Ascending aorta (tissue), 2 donors: ENCODE measurements around the gene RPE65. TPM values are rescaled to one million over a fixed set of nuclear protein-coding genes. Genes with fewer than 3 reads are reported as not detected.

Experiments
- DNase-seq, 2 donors: peaks; one replicate each; pipeline ENCODE4 v3.0.0-alpha.2; 2019; ENCODE audit warnings: low spot score in 2 of 2
- H3K27ac ChIP-seq, 2 donors: fragments of 200-600 bp; sonication (generic); one replicate each; pipeline ENCODE4 v1.5.1; 2016 to 2017; ENCODE audit warnings: mild to moderate bottlenecking in 1 of 2
- H3K27me3 ChIP-seq: fragments of 200-600 bp; sonication (generic); one replicate; pipeline ENCODE4 v1.5.1; 2017
- H3K36me3 ChIP-seq, 2 donors: fragments of 200-600 bp; sonication (generic); one replicate each; pipeline ENCODE4 v1.5.1; 2016
- H3K4me1 ChIP-seq, 2 donors: fragments of 200-600 bp; sonication (generic); one replicate each; pipeline ENCODE4 v1.5.1; 2016 to 2017; ENCODE audit warnings: mild to moderate bottlenecking in 1 of 2
- H3K4me3 ChIP-seq, 2 donors: fragments of 200-600 bp; sonication (generic); one replicate each; pipeline ENCODE4 v1.5.1; 2016 to 2017; ENCODE audit warnings: mild to moderate bottlenecking in 1 of 2
- H3K9me3 ChIP-seq, 2 donors: fragments of 200-600 bp; sonication (generic); one replicate each; pipeline ENCODE4 v1.5.1; 2016
- CTCF ChIP-seq, 3 experiments: fragments of 200-600 bp in 2 of 3; fragments of 450-650 bp in 1 of 3; sonication (generic) in 2 of 3; IDR thresholded peaks; one replicate each; pipeline ENCODE4 v1.5.1; 2016 to 2019; ENCODE audit warnings: antibody characterized with exemption in 3 of 3, mild to moderate bottlenecking in 1 of 3, moderate library complexity in 1 of 3
- intact Hi-C: fragments of 100-400 bp; cut with DNase I; formaldehyde crosslinking; loops from one replicate; pipeline ENCODE4 v1.15.1; 2023
- total RNA-seq: library from RNA; depleted of rRNA; stranded (reverse); fragments of >200 nt; gene quantifications from one replicate; pipeline ENCODE4 v1.1.0, GENCODE V29; 2016

Gene RPE65
- total RNA-seq, 1 donor from 2014 or later, result not detected

GRCh38 chr1:68438310-68438709, 11.4 kb downstream of the RPE65 start:
- H3K9me3 ChIP-seq, result no peaks in the 10 kb centered on the region
- no peak overlapping the region for H3K27ac ChIP-seq
- no peak overlapping the region for H3K4me3 ChIP-seq
- no peak for DNase-seq
- H3K4me1 ChIP-seq, result no peaks in the 10 kb centered on the region
- H3K27me3 ChIP-seq, result no peaks in the 10 kb centered on the region
- TF ChIP-seq CTCF (IDR thresholded peaks at IDR 0.05), result no peak
- no peaks in the 10 kb centered on the region for H3K36me3 ChIP-seq
- intact Hi-C loops, result no loop called here

- TF ChIP-seq CTCF (IDR thresholded peaks at IDR 0.05), result no peak
- H3K27ac ChIP-seq, result no peak overlapping the region
- H3K4me1 ChIP-seq, result no peaks in the 10 kb centered on the region
- intact Hi-C loops, result no loop called here
- no peak for DNase-seq
- H3K9me3 ChIP-seq, result no peaks in the 10 kb centered on the region
- no peaks in the 10 kb centered on the region for H3K36me3 ChIP-seq
- no peak overlapping the region for H3K4me3 ChIP-seq
- H3K27me3 ChIP-seq, result no peaks in the 10 kb centered on the region
These were observed 16.4 kb downstream of the RPE65 start for GRCh38 chr1:68433395-68433794.

GRCh38 chr1:68431076-68431475, 18.7 kb downstream of the RPE65 start:
- H3K4me1 ChIP-seq, result no peaks in the 10 kb centered on the region
- no peaks in the 10 kb centered on the region for H3K36me3 ChIP-seq
- intact Hi-C loops, result no loop called here
- H3K27ac ChIP-seq, result no peak overlapping the region
- H3K27me3 ChIP-seq, result no peaks in the 10 kb centered on the region
- no peak for DNase-seq
- no peaks in the 10 kb centered on the region for H3K9me3 ChIP-seq
- H3K4me3 ChIP-seq, result no peak overlapping the region
- no peak for TF ChIP-seq CTCF (IDR thresholded peaks at IDR 0.05)

GRCh38 chr1:68429233-68429808, 20.4 kb downstream of the RPE65 start:
- Histone ChIP-seq H3K4me1 (no peaks in the 10 kb centered on the region), H3K27me3 (no peaks in the 10 kb centered on the region), H3K36me3 (no peaks in the 10 kb centered on the region), H3K9me3 (no peaks in the 10 kb centered on the region), H3K27ac (no peak overlapping the region), H3K4me3 (no peak overlapping the region)
- intact Hi-C loops, result no loop called here
- TF ChIP-seq CTCF (IDR thresholded peaks at IDR 0.05), result no peak
- no peak for DNase-seq

- Histone ChIP-seq H3K4me1 (no peaks in the 10 kb centered on the region), H3K27ac (no peak overlapping the region), H3K4me3 (no peak overlapping the region), H3K9me3 (no peaks in the 10 kb centered on the region), H3K36me3 (no peaks in the 10 kb centered on the region), H3K27me3 (no peaks in the 10 kb centered on the region)
- intact Hi-C loops, result no loop called here
- no peak for DNase-seq
- TF ChIP-seq CTCF (IDR thresholded peaks at IDR 0.05), result no peak
These were observed 23.2 kb downstream of the RPE65 start for GRCh38 chr1:68426594-68426993.

- no peak for TF ChIP-seq CTCF (IDR thresholded peaks at IDR 0.05)
- intact Hi-C loops, result no loop called here
- H3K27me3 ChIP-seq, result no peaks in the 10 kb centered on the region
These were observed 28.4 kb downstream of the RPE65 start for GRCh38 chr1:68421350-68421749.

More at GRCh38 chr1:68421350-68421749, 28.4 kb downstream of the RPE65 start:
- Histone ChIP-seq H3K9me3 (no peaks in the 10 kb centered on the region), H3K36me3 (no peaks in the 10 kb centered on the region), H3K4me1 (no peaks in the 10 kb centered on the region), H3K4me3 (no peak overlapping the region), H3K27ac (no peak overlapping the region)
- DNase-seq, result no peak
